ENCODE data around the gene GAPT. TPM values are rescaled to one million over a fixed set of nuclear protein-coding genes. Genes with fewer than 3 reads are reported as not detected.

The GAPT gene
- total RNA-seq (2014; rRNA removed; shearing (Covaris generic)): not detected in 2 replicates

DNA sequence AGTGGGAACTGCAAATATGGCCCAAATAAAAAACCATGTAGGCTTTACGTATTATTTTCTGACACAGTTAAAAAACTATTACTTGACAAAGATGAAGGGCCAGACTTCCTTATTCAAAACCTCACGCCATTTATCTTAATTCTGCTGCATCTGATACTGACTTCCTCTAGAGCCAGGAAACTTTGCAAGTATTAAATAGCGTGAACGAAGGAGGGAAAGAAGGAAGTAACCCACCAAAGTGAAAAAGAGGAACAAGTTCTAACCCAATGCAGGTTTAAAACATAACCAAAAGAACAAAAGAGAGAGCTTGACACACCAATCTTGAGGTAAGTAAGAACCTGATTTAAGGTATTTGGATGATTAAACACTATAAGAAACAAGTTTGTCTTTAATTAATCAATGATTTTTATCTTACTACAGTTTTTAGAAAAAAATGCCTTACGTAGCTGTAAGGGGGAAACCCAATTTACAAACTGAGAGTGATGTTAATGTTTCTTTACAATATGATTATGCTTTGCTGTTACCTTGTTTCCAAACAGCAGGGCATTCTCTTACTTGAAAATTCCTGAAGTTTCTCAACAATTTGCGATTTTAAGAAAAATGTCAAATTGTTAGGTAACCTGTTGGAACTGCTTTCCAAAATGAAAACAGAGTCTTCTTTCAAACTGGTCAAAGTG lies at the start of gene GAPT:
GAPT (plus strand) TSS at position 220 of the 677 bp plus-strand sequence. CDS start 3,102 bp downstream, outside the sequence.

DNA sequence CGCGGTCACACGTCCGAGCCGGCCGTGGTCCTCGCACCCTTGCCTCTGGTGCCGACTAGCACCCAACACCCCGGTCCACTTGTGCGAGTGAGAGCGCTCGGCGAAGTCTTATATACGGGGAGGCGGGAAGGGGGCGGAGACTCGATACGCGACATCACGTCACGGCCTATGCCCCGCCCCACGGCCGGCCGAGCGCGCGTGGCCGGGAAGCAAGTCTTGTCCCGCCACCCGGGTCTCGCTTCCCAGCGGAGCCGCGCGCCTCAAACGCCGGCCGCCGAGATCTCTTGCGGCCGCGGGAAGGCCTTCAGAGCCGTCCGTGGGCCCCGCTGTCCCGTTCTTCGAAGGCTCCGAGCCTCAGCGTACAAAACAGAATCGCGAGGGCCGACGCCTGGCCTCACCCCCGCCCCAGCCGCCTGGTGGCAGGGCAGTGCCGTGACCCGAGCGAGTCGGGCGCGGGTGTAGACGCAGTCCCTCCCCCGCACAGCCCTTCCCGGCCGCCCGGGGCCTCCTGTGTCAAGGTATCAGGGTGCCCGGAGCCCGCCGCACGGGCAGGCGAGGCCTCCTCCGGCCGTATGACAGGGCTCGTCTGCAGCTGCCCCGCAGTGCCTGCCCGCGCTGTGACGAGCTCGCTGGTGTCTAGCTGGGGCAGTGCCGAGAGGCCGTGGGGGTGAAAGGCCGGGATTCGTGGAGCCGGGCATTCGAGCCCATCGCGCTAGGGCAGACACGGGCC lies 31.1 kb upstream of the GAPT start, which contains the start of gene PLK2:
PLK2 (minus strand) TSS at position 85 of the 730 bp plus-strand sequence. CDS start 127 bp downstream, outside the sequence.

Small RNA genes lying within 50 kb of the gene (small RNA-seq; reads per million reads assigned to genes)
- not detected for gene MIR548AE2

Other genes with a start within 250 kb of the GAPT start
- 640 and 760 TPM in 2 replicates for gene PLK2, start 31.3 kb upstream of the GAPT start, total RNA-seq (2014; rRNA removed; shearing (Covaris generic))
- not detected in 2 replicates for gene RAB3C, start 91.6 kb downstream of the GAPT start, total RNA-seq (2014; rRNA removed; shearing (Covaris generic))

Measured in A375 (cell line).